Stimulated activated naive CD8-positive, alpha-beta T cell treated with anti-CD3 and anti-CD28 coated beads, Interleukin-15, Interleukin-2, amounts not matched to agents 100 U/mL and 50 U/mL, for 24 hours (primary cell): ENCODE data around the gene ABTB2.
"Not testable (repeated sequence)": the region's sequence is repeated elsewhere in the genome, so short reads cannot be mapped to it uniquely, and the experiment has no call there.

Experiments
- ATAC-seq: fragments of 150-1000 bp; cut with Tn5 transposase; one replicate; pipeline ENCODE4 v1.10.0; 2021
- DNase-seq: peaks from one replicate; pipeline ENCODE4 v3.0.0; 2021

Gene ABTB2

GRCh38 chr11:34357701-34358257, at the start of gene ABTB2:
Gene ABTB2 (minus strand): TSS chr11:34358010.
- DNase-seq: peak; percentile 98
- ATAC-seq: peak; percentile 94

- ATAC-seq: no peak
These were observed 49.5 kb upstream of the ABTB2 start for GRCh38 chr11:34407121-34407813.

GRCh38 chr11:34406413-34406812, 48.6 kb upstream of the ABTB2 start:
- no peak for DNase-seq
- no peak for ATAC-seq

More at GRCh38 chr11:34407121-34407813, 49.5 kb upstream of the ABTB2 start:
- DNase-seq: no peak

DNA sequence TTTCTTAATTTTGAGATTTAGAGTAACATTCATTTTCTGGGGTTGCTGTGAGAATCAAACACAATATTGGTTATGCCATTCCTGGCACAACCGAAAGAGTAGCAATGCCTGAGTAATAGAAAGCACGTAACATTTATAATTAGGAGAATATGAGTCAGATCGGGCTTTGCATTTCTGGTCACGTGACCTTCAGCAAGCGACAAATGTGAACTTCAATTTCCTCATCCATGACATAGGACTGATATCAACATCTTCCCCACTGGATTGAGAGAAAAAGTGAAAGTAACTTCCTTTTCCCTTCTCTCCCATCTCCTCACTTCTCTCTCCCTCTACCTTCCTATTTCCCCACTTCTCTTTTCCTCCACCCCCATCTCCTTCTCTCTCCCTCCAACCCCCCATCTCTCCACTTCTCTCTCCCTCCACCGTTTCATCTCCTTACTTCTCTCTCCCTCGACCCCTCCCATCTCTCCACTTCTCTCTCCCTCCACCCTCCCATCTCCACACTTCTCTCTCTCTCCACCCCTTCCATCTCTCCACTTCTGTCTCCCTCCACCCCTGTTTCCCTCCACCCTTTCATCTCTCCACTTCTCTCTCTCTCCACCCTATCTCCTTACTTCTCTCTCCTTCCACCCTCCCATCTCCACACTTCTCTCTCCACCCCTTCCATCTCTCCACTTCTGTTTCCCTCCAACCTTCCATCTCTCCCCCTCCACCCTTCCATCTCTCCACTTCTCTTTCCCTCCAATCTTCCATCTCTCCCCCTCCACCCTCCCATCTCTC, 47.5 kb upstream of the ABTB2 start:
- ATAC-seq (peak; percentile 57), DNase-seq (no peak)

GRCh38 chr11:34404280-34404679, 46.5 kb upstream of the ABTB2 start:
- no peak for ATAC-seq

DNA sequence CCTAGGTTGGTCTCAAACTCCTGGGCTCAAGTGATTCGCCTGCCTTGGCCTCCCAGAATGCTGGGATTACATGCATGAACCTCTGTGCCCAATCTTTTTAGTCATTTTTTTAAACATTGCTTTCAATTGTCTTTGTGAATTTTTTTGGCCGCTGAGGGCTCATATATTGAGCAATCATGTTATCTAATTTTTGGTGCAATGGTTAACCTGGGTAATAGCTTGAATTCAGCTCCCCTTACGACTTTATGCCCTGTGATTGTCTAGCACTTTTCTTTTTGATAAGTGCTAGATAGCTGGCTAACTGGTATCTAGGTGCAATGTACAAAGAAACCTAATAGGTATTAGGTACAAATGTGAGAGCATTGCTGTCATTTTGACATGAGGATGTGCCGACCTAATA, 45.6 kb upstream of the ABTB2 start:
- ATAC-seq: no peak
- no peak for DNase-seq

More at GRCh38 chr11:34404280-34404679, 46.5 kb upstream of the ABTB2 start:
- DNase-seq: no peak

DNA sequence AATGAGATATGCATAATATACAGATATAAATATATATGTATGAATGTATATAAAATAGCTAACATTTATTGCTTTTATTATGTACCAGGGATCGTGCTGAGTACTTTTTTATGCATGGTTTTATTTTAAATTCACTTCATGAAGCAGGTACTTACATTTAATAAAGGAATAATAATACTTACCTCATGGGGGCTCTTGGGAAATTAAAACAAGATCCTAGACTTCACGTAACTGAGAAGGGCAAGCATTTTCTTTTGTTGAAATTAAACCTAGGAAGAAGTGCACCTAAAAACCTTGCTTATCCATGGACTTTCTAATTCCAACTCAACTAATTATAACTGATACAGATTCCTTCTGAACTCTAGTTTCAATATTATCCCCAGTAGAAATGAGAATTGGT, 40.0 kb upstream of the ABTB2 start:
- DNase-seq (no peak), ATAC-seq (no peak)

DNA sequence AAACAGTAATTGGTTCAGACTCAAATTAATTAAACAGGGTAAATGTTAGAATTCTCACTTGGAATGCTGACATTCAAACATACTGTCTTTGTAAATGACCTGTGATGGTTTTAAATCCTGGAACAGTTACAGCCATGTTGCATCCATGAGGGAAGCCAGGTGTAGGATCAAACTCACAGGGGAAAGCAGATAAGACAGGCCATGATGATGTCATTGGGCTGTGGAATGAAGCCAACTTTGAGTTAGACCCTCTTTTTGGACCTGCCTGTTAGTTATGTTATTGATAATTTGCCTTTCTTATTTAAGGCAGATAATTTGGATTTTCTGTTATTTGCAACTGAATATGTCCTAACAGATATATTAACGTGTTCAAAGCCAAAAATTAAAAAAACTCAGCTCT, 39.3 kb upstream of the ABTB2 start:
- DNase-seq: no peak
- ATAC-seq: no peak

GRCh38 chr11:34395916-34396550, 38.2 kb upstream of the ABTB2 start:
- no peak for DNase-seq

DNA sequence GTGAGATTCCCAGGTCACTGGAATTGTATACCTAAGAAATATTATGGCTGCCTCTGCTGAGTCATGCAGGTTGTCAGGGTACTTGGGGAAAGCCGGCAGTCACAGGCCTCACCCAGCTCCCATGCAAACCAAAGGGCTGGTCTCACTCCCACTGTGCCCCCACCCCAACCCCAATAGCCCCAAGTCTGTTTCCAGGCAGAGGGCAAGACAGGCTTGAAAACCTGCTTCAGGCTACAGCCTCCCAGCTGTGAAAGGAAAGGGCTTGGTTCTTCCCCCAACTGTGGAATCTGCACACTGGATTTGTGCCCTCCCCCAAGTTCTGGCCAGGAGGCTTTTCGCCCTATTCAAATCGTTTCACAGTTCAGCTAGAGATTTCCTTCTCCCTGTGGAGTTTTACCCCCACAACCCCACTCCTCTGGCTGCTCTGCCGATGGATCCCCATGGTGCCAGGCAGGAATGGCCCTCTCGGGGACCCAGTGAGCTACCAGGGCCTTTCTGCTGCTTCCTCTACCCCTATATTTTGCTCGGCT, 37.0 kb upstream of the ABTB2 start:
- ATAC-seq (no peak), DNase-seq (no peak)

More at GRCh38 chr11:34395916-34396550, 38.2 kb upstream of the ABTB2 start:
- ATAC-seq: no peak

GRCh38 chr11:34387653-34388052, 29.8 kb upstream of the ABTB2 start:
- DNase-seq (no peak), ATAC-seq (no peak)

- DNase-seq, ATAC-seq: not testable (repeated sequence)
These were observed 28.5 kb upstream of the ABTB2 start for GRCh38 chr11:34386356-34386755.

DNA sequence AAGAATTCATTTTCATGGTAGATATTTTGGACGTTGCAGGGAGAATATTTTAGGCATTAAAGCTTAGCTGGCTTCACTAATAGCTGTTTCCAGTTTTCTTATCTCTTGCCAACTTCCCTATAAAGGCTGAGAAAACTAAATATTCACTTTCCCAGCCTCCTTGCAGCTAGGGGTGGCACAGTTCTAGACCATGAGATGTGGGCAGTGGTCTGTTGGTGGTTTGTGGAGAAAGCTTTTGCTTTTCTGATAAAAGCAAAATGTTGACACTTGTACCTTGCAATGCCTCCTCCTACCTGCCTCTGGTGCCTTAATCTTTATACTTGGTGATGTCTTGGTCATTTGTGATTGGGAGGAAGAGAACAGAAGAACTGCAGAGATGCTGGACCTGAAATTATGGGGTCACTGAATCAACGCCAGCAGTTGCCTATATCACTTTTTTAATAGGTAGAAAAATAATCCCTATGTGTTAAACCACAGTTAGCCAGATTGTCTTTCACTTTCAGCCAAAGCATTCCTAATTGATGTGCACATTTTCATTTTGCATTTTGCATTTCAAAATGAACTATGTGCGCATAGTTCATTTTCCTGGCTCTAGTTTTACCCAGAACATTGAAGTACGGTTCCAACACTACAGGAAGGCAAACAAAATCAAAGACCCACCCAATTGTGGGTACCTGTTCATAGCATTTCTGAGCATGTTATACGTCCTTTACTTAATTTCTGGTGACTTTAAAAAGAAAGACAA, 24.9 kb upstream of the ABTB2 start:
- ATAC-seq (no peak), DNase-seq (no peak)

- DNase-seq: no peak
- no peak for ATAC-seq
These were observed 24.0 kb upstream of the ABTB2 start for GRCh38 chr11:34381775-34382174.

DNA sequence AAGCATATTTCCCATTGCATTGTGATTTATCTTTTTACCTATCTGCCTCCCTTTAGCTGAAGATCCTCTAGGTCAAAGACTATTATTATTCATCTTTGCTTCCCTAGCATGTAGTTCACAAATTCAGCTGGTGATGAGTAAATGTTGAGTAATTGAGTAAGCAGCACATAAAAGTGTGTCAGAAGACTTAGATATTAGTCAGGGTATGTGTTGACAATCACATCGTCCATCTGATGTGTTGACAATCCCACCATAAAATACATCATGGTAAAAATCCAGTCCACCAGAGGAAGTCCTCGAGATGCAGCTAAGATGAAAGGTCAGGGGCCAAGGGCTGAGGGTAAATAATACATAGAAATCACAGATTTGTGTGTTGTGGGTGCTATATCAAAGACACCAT, 22.9 kb upstream of the ABTB2 start:
- no peak for ATAC-seq
- DNase-seq: no peak

- DNase-seq (no peak), ATAC-seq (no peak)
These were observed 21.7 kb upstream of the ABTB2 start for GRCh38 chr11:34379539-34379938.

DNA sequence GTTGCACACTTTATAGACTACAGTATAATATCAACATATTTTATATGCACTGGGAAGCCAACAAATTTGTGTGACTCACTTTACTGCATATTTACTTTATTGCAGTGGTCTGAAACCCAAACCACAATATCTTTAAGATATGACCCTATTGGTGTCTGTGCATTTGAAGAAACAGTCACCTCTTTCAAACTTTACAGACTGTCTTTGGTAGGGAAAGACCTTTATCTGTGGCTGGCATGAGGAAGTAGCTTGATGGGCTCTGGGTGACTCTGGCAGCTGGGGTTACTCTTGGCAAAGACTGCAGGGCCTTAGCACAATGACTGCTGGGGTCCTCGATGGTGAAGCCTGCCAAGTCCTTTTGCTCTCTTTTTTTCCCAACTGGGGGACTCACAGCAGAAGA, 21.3 kb upstream of the ABTB2 start:
- ATAC-seq: no peak
- no peak for DNase-seq

DNA sequence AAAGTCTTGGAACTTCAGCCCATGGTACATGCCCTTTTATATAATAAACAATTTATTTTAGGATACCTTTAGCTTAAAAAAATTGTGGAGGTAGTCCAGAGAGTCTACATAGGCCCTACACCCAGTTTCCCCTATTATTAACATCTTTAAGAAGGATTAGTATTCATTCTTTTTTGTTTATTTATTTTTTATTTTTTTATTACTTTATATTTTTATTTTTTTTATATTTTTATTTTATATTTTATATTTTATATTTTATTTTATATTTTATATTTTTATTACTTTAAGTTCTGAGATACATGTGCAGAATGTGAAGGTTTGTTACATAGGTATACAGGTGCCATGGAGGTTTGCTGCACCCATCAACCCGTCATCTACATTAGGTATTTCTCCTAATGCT, 15.9 kb upstream of the ABTB2 start:
- DNase-seq: no peak
- no peak for ATAC-seq

DNA sequence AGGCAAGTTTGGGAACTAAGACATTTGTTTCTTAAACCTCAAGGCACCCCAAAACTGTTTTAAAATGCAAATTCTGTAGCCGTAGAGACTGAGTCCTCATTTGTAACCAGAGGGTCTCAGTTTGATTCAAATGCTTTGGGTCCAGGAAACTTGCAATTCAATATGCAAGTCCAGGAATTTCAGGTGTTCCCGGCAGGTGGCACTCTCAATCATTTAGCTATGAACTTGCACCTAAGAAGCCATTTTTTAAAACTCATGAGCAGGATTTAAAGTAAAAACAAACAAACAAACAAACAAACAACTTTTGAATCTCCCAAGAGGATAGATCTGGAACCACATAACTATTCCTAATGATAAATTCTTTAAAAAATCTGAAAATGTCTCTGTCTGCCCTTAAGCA, 8.7 kb upstream of the ABTB2 start:
- ATAC-seq (no peak), DNase-seq (no peak)

GRCh38 chr11:34364102-34364501, 6.3 kb upstream of the ABTB2 start:
- no peak for ATAC-seq
- no peak for DNase-seq

- ATAC-seq: no peak
- no peak for DNase-seq
These were observed 5.7 kb upstream of the ABTB2 start for GRCh38 chr11:34363363-34364084.
